Stimulated activated CD4-positive, alpha-beta T cell treated with anti-CD3 and anti-CD28 coated beads, Interleukin-2, amount 100 ng/mL, for 4 hours (primary cell): ENCODE measurements around the gene GPS1.

Experiments used
- DNase-seq: peaks from one replicate; pipeline ENCODE4 v3.0.0-alpha.2; 2020; ENCODE audit warnings: low read depth

GPS1 gene

GRCh38 chr17:82079001-82079677 is 27.4 kb downstream of the GPS1 start:
- no peak for DNase-seq

- DNase-seq: no peak
Observed at GRCh38 chr17:82080048-82080788, 28.5 kb downstream of the GPS1 start.

GRCh38 chr17:82080789-82081464 is 29.2 kb downstream of the GPS1 start:
- no peak for DNase-seq

GRCh38 chr17:82081546-82081945 is 29.8 kb downstream of the GPS1 start:
- DNase-seq: no peak

GRCh38 chr17:82081966-82082365 is 30.3 kb downstream of the GPS1 start:
- DNase-seq: no peak

GRCh38 chr17:82082456-82082855 is 30.8 kb downstream of the GPS1 start:
- DNase-seq: no peak

- DNase-seq: no peak
Observed at GRCh38 chr17:82083009-82083408, 31.3 kb downstream of the GPS1 start.

GRCh38 chr17:82083533-82084359 is 32.0 kb downstream of the GPS1 start:
- no peak for DNase-seq

GRCh38 chr17:82084373-82085030 is 32.8 kb downstream of the GPS1 start:
- no peak for DNase-seq

- DNase-seq: no peak
Observed at GRCh38 chr17:82085031-82085861, 33.5 kb downstream of the GPS1 start.

- DNase-seq: no peak
Observed at GRCh38 chr17:82085931-82086764, 34.5 kb downstream of the GPS1 start.

GRCh38 chr17:82086941-82087906 is 35.5 kb downstream of the GPS1 start:
- DNase-seq: no peak

GRCh38 chr17:82087961-82088837 is 36.5 kb downstream of the GPS1 start:
- no peak for DNase-seq

GRCh38 chr17:82088838-82089722 is 37.4 kb downstream of the GPS1 start:
- no peak for DNase-seq

GRCh38 chr17:82089723-82090548 is 38.2 kb downstream of the GPS1 start:
- no peak for DNase-seq
